ENCODE data around the gene TTLL13. TPM values are rescaled to one million over a fixed set of nuclear protein-coding genes. Genes with fewer than 3 reads are reported as not detected.

Gene TTLL13
- total and polyA plus RNA-seq, 8 donors, result 0.13 to 0.81 (median 0.31) TPM; not detected in 2

GRCh38 chr15:90231028-90232017, 18.0 kb upstream of the TTLL13 start:
- intact Hi-C loops (cut with DNase I), result no loop called here
- Histone ChIP-seq H3K4me3 (peak overlapping the region in 1 of 2 donors; percentile 66), H3K4me1 (peaks cover 14 to 40% of the 10 kb centered on the region in 2 donors), H3K27ac (peak overlapping the region; percentile 9 to 70), H3K9me3 (no peaks in the 10 kb centered on the region), H3K27me3 (no peaks in the 10 kb centered on the region), H3K36me3 (peaks cover 0 to 48% of the 10 kb centered on the region in 2 donors)
- DNase-seq (peak in 2 of 4 donors; percentile 75 to 85), ATAC-seq (no peak)
- no peak for TF ChIP-seq CTCF (IDR thresholded peaks at IDR 0.05)

GRCh38 chr15:90232196-90232595, 17.2 kb upstream of the TTLL13 start:
- ATAC-seq (no peak), DNase-seq (no peak)
- intact Hi-C loops (cut with DNase I), result no loop called here
- peak overlapping the region in 1 of 2 donors; percentile 93 for H3K27ac ChIP-seq
- no peaks in the 10 kb centered on the region for H3K27me3 ChIP-seq
- peak overlapping the region; percentile 66 to 94 for H3K4me3 ChIP-seq
- TF ChIP-seq CTCF (IDR thresholded peaks at IDR 0.05), result no peak
- H3K9me3 ChIP-seq, result no peaks in the 10 kb centered on the region
- H3K4me1 ChIP-seq, result peaks cover 14 to 40% of the 10 kb centered on the region in 2 donors
- H3K36me3 ChIP-seq, result peaks cover 0 to 40% of the 10 kb centered on the region in 2 donors

GRCh38 chr15:90232941-90233386, 16.4 kb upstream of the TTLL13 start:
- peak in 1 of 2 donors; percentile 16 for TF ChIP-seq CTCF (IDR thresholded peaks at IDR 0.05)
- peak overlapping the region; percentile 89 to 93 for H3K27ac ChIP-seq
- H3K9me3 ChIP-seq, result no peaks in the 10 kb centered on the region
- ATAC-seq (no peak), DNase-seq (no peak)
- H3K27me3 ChIP-seq, result no peaks in the 10 kb centered on the region
- H3K4me1 ChIP-seq, result peaks cover 14 to 40% of the 10 kb centered on the region in 2 donors
- H3K36me3 ChIP-seq, result peaks cover 0 to 40% of the 10 kb centered on the region in 2 donors
- intact Hi-C loops (cut with DNase I), result no loop called here
- H3K4me3 ChIP-seq, result peak overlapping the region; percentile 66 to 94

- Histone ChIP-seq H3K4me3 (peak within 1 kb of the TSS; percentile 66 to 94), H3K36me3 (peaks cover 0 to 40% of the 10 kb centered on the region in 2 donors), H3K9me3 (no peaks in the 10 kb centered on the region), H3K27me3 (no peaks in the 10 kb centered on the region), H3K27ac (peak within 1 kb of the TSS; percentile 89 to 93), H3K4me1 (peaks cover 14 to 40% of the 10 kb centered on the region in 2 donors)
- intact Hi-C loops (cut with DNase I), result no loop called here
- peak in 1 of 2 donors; percentile 52 for TF ChIP-seq CTCF (IDR thresholded peaks at IDR 0.05)
- DNase-seq (peak; percentile 95 to 100 (median 98)), ATAC-seq (peak; percentile 95)
Observed at GRCh38 chr15:90233387-90234095, 15.8 kb upstream of the TTLL13 start, which contains the start of gene CIB1. CIB1 (minus strand) TSS chr15:90233941; CDS start chr15:90233885, 56 bp downstream.
